NT2/D1 (cell line): Measurements from ENCODE around the gene SRPK2.

Experiments used
- SUZ12 ChIP-seq: IDR thresholded peaks from 2 replicates; pipeline ENCODE4 v1.6.1; 2011; ENCODE audit not compliant: insufficient read length, insufficient read depth; ENCODE audit errors: extremely low read depth
- YY1 ChIP-seq: IDR thresholded peaks from 2 replicates; pipeline ENCODE4 v1.6.1; 2011; ENCODE audit not compliant: insufficient read length, insufficient read depth
- ZNF274 ChIP-seq: IDR thresholded peaks from 2 replicates; pipeline ENCODE4 v1.6.1; 2011; ENCODE audit warnings: mild to moderate bottlenecking, low read depth, low read length

DNA sequence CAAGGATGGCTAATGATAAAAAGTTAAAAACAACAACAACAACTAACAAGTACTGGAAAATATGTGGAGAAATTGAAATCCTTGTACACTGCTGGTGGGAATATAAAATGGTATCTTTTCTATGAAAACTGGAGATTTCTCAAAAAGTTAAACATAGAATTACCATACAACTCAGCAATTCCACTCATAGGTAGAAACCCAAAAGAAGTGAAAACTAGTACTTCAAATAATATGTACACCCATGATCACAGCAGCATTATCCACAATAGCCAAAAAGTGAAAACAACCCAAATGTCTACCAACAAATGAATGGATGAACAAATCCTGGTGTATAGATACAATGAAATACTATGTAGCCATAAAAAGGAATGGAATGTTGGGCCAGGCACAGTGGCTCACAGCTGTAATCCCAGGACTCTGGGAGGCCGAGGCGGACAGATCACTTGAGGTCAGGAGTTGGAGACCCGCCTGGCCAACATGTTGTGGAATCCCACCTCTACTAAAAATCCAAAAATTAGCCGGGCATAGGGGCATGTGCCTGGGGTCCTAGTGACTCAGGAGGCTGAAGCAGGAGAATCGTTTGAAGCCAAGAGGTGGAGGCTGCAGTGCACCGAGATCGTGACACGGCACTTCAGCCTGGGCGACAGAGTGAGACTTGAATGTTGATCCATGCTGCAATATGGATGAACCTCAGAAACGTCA, 66.8 kb downstream of the SRPK2 start:
- TF ChIP-seq YY1 (no peak), ZNF274 (no peak), SUZ12 (no peak)
